ENCODE data around the gene TET3.

The TET3 gene

GRCh38 chr2:74004212-74005182 lies 19.8 kb downstream of the TET3 start:
- no peaks in the 10 kb centered on the region for H3K27me3 ChIP-seq (ENCODE audit: control insufficient read depth, insufficient read depth, low read length)
- H3K36me3 ChIP-seq (ENCODE audit: control insufficient read depth, insufficient read depth, low read length) = no peaks in the 10 kb centered on the region
- H3K27ac ChIP-seq (ENCODE audit: low read depth, low read length) = no peak overlapping the region
- peaks cover 2% of the 10 kb centered on the region for H3K4me1 ChIP-seq (ENCODE audit: control insufficient read depth, insufficient read depth, low read length)
- no peak overlapping the region for H3K4me3 ChIP-seq (ENCODE audit: low read length)
- no peak overlapping the region for H3K9ac ChIP-seq (ENCODE audit: low read length)

GRCh38 chr2:74005786-74006185 lies 21.1 kb downstream of the TET3 start:
- H3K9ac ChIP-seq (ENCODE audit: low read length) = no peak overlapping the region
- H3K4me1 ChIP-seq (ENCODE audit: control insufficient read depth, insufficient read depth, low read length) = peaks cover 2% of the 10 kb centered on the region
- no peak overlapping the region for H3K4me3 ChIP-seq (ENCODE audit: low read length)
- no peak overlapping the region for H3K27ac ChIP-seq (ENCODE audit: low read depth, low read length)
- H3K36me3 ChIP-seq (ENCODE audit: control insufficient read depth, insufficient read depth, low read length) = no peaks in the 10 kb centered on the region
- no peaks in the 10 kb centered on the region for H3K27me3 ChIP-seq (ENCODE audit: control insufficient read depth, insufficient read depth, low read length)

- Histone ChIP-seq H3K4me1 (ENCODE audit: control insufficient read depth, insufficient read depth, low read length) (peaks cover 2% of the 10 kb centered on the region), H3K4me3 (ENCODE audit: low read length) (no peak overlapping the region), H3K27ac (ENCODE audit: low read depth, low read length) (no peak overlapping the region), H3K27me3 (ENCODE audit: control insufficient read depth, insufficient read depth, low read length) (no peaks in the 10 kb centered on the region), H3K9ac (ENCODE audit: low read length) (no peak overlapping the region), H3K36me3 (ENCODE audit: control insufficient read depth, insufficient read depth, low read length) (no peaks in the 10 kb centered on the region)
Measured at GRCh38 chr2:74006459-74006858, 21.7 kb downstream of the TET3 start.

- H3K27ac ChIP-seq (ENCODE audit: low read depth, low read length) = no peak overlapping the region
- H3K9ac ChIP-seq (ENCODE audit: low read length) = no peak overlapping the region
- H3K4me3 ChIP-seq (ENCODE audit: low read length) = no peak overlapping the region
- peaks cover 2% of the 10 kb centered on the region for H3K4me1 ChIP-seq (ENCODE audit: control insufficient read depth, insufficient read depth, low read length)
- H3K27me3 ChIP-seq (ENCODE audit: control insufficient read depth, insufficient read depth, low read length) = no peaks in the 10 kb centered on the region
- no peaks in the 10 kb centered on the region for H3K36me3 ChIP-seq (ENCODE audit: control insufficient read depth, insufficient read depth, low read length)
Measured at GRCh38 chr2:74007121-74007520, 22.4 kb downstream of the TET3 start.

- Histone ChIP-seq H3K4me3 (ENCODE audit: low read length) (no peak overlapping the region), H3K4me1 (ENCODE audit: control insufficient read depth, insufficient read depth, low read length) (peaks cover 2% of the 10 kb centered on the region), H3K27me3 (ENCODE audit: control insufficient read depth, insufficient read depth, low read length) (no peaks in the 10 kb centered on the region), H3K36me3 (ENCODE audit: control insufficient read depth, insufficient read depth, low read length) (no peaks in the 10 kb centered on the region), H3K27ac (ENCODE audit: low read depth, low read length) (no peak overlapping the region), H3K9ac (ENCODE audit: low read length) (no peak overlapping the region)
Measured at GRCh38 chr2:74007711-74008110, 23.0 kb downstream of the TET3 start.

GRCh38 chr2:74008761-74009395 lies 24.2 kb downstream of the TET3 start:
- Histone ChIP-seq H3K4me1 (ENCODE audit: control insufficient read depth, insufficient read depth, low read length) (peaks cover 2% of the 10 kb centered on the region), H3K27me3 (ENCODE audit: control insufficient read depth, insufficient read depth, low read length) (no peaks in the 10 kb centered on the region), H3K27ac (ENCODE audit: low read depth, low read length) (no peak overlapping the region), H3K4me3 (ENCODE audit: low read length) (no peak overlapping the region), H3K9ac (ENCODE audit: low read length) (no peak overlapping the region), H3K36me3 (ENCODE audit: control insufficient read depth, insufficient read depth, low read length) (no peaks in the 10 kb centered on the region)

- H3K4me1 ChIP-seq (ENCODE audit: control insufficient read depth, insufficient read depth, low read length) = peaks cover 2% of the 10 kb centered on the region
- no peak overlapping the region for H3K4me3 ChIP-seq (ENCODE audit: low read length)
- no peak overlapping the region for H3K27ac ChIP-seq (ENCODE audit: low read depth, low read length)
- H3K9ac ChIP-seq (ENCODE audit: low read length) = no peak overlapping the region
- H3K36me3 ChIP-seq (ENCODE audit: control insufficient read depth, insufficient read depth, low read length) = no peaks in the 10 kb centered on the region
- H3K27me3 ChIP-seq (ENCODE audit: control insufficient read depth, insufficient read depth, low read length) = no peaks in the 10 kb centered on the region
Measured at GRCh38 chr2:74009577-74009976, 24.9 kb downstream of the TET3 start.

- Histone ChIP-seq H3K4me3 (ENCODE audit: low read length) (no peak overlapping the region), H3K36me3 (ENCODE audit: control insufficient read depth, insufficient read depth, low read length) (no peaks in the 10 kb centered on the region), H3K27me3 (ENCODE audit: control insufficient read depth, insufficient read depth, low read length) (no peaks in the 10 kb centered on the region), H3K9ac (ENCODE audit: low read length) (no peak overlapping the region), H3K4me1 (ENCODE audit: control insufficient read depth, insufficient read depth, low read length) (peaks cover 2% of the 10 kb centered on the region), H3K27ac (ENCODE audit: low read depth, low read length) (no peak overlapping the region)
Measured at GRCh38 chr2:74010087-74010541, 25.4 kb downstream of the TET3 start.

- no peak overlapping the region for H3K27ac ChIP-seq (ENCODE audit: low read depth, low read length)
- no peak overlapping the region for H3K9ac ChIP-seq (ENCODE audit: low read length)
- no peaks in the 10 kb centered on the region for H3K4me1 ChIP-seq (ENCODE audit: control insufficient read depth, insufficient read depth, low read length)
- no peaks in the 10 kb centered on the region for H3K36me3 ChIP-seq (ENCODE audit: control insufficient read depth, insufficient read depth, low read length)
- H3K27me3 ChIP-seq (ENCODE audit: control insufficient read depth, insufficient read depth, low read length) = no peaks in the 10 kb centered on the region
- H3K4me3 ChIP-seq (ENCODE audit: low read length) = no peak overlapping the region
Measured at GRCh38 chr2:74011246-74011645, 26.5 kb downstream of the TET3 start.

GRCh38 chr2:74014813-74015212 lies 30.1 kb downstream of the TET3 start:
- Histone ChIP-seq H3K4me3 (ENCODE audit: low read length) (no peak overlapping the region), H3K27me3 (ENCODE audit: control insufficient read depth, insufficient read depth, low read length) (no peaks in the 10 kb centered on the region), H3K27ac (ENCODE audit: low read depth, low read length) (no peak overlapping the region), H3K9ac (ENCODE audit: low read length) (no peak overlapping the region), H3K4me1 (ENCODE audit: control insufficient read depth, insufficient read depth, low read length) (no peaks in the 10 kb centered on the region), H3K36me3 (ENCODE audit: control insufficient read depth, insufficient read depth, low read length) (no peaks in the 10 kb centered on the region)

GRCh38 chr2:74017223-74017622 lies 32.5 kb downstream of the TET3 start:
- Histone ChIP-seq H3K36me3 (ENCODE audit: control insufficient read depth, insufficient read depth, low read length) (no peaks in the 10 kb centered on the region), H3K27me3 (ENCODE audit: control insufficient read depth, insufficient read depth, low read length) (no peaks in the 10 kb centered on the region), H3K9ac (ENCODE audit: low read length) (no peak overlapping the region), H3K4me1 (ENCODE audit: control insufficient read depth, insufficient read depth, low read length) (no peaks in the 10 kb centered on the region), H3K27ac (ENCODE audit: low read depth, low read length) (no peak overlapping the region), H3K4me3 (ENCODE audit: low read length) (no peak overlapping the region)

GRCh38 chr2:74019516-74019915 lies 34.8 kb downstream of the TET3 start:
- Histone ChIP-seq H3K9ac (ENCODE audit: low read length) (no peak overlapping the region), H3K4me1 (ENCODE audit: control insufficient read depth, insufficient read depth, low read length) (no peaks in the 10 kb centered on the region), H3K27ac (ENCODE audit: low read depth, low read length) (no peak overlapping the region), H3K27me3 (ENCODE audit: control insufficient read depth, insufficient read depth, low read length) (no peaks in the 10 kb centered on the region), H3K4me3 (ENCODE audit: low read length) (no peak overlapping the region), H3K36me3 (ENCODE audit: control insufficient read depth, insufficient read depth, low read length) (peaks cover 2% of the 10 kb centered on the region)
